Epithelial cell of proximal tubule (primary cell): ENCODE measurements around the gene KCTD7. TPM values are rescaled to one million over a fixed set of nuclear protein-coding genes. Genes with fewer than 3 reads are reported as not detected.
"Not testable (repeated sequence)": the region's sequence is repeated elsewhere in the genome, so short reads cannot be mapped to it uniquely, and the experiment has no call there.

Experiments
- DNase-seq: peaks from one replicate; pipeline ENCODE4 v3.0.0-alpha.2; 2011; ENCODE audit warnings: low read depth
- H3K4me3 ChIP-seq: 2 replicates; pipeline ENCODE4 v1.5.1; 2011; ENCODE audit warnings: low read depth, mild to moderate bottlenecking, low read length
- total RNA-seq: library from RNA; depleted of rRNA; stranded (reverse); fragments of >200 nt; gene quantifications from 2 replicates; pipeline ENCODE4 v1.2.3, GENCODE V29; 2015
- TF ChIP-seq, protein P1 (sequence below): conservative IDR thresholded peaks from 2 replicates; pipeline ENCODE4 v1.5.1; 2012; ENCODE audit warnings: low read depth, mild to moderate bottlenecking, low read length

KCTD7 gene
- total RNA-seq, 1 donor from 2014 or later = 8.3 TPM

DNA sequence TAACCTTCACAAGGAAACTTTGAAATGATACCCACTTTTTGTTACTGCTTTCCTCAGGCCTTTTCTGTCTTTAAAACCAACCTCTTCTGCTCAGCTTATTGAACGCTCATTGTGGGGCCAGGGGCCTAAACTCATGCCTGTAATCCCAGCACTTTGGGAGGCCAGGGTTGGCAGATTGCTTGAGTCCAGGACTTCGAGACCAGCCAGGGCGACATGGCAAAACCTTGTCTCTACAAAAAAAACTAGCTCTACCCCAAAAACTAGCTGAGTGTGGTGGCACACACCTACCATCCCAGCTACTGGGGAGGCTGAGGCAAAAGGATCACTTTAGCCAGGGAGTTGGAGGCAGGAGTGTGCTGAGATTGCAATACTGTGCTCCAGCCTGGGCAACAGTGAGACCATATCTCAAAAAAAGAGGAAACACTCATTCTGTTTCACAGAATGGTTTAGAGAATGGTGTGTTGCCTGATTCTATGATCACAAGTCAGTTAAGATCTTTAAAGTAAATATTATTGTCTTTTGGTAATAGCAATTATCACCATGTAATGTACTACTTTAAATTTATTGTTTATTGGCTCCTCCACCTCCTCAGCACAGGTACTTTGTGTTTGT lies 51.1 kb downstream of the KCTD7 start:
- TF ChIP-seq, protein P1, sequence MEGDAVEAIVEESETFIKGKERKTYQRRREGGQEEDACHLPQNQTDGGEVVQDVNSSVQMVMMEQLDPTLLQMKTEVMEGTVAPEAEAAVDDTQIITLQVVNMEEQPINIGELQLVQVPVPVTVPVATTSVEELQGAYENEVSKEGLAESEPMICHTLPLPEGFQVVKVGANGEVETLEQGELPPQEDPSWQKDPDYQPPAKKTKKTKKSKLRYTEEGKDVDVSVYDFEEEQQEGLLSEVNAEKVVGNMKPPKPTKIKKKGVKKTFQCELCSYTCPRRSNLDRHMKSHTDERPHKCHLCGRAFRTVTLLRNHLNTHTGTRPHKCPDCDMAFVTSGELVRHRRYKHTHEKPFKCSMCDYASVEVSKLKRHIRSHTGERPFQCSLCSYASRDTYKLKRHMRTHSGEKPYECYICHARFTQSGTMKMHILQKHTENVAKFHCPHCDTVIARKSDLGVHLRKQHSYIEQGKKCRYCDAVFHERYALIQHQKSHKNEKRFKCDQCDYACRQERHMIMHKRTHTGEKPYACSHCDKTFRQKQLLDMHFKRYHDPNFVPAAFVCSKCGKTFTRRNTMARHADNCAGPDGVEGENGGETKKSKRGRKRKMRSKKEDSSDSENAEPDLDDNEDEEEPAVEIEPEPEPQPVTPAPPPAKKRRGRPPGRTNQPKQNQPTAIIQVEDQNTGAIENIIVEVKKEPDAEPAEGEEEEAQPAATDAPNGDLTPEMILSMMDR = no peak
- no peak for DNase-seq
- H3K4me3 ChIP-seq = no peak overlapping the region

- peak overlapping the region; percentile 92 for H3K4me3 ChIP-seq
- TF ChIP-seq, protein P1 = no peak
- DNase-seq = peak; percentile 37
Observed at GRCh38 chr7:66681491-66682349, 53.0 kb downstream of the KCTD7 start.

GRCh38 chr7:66682350-66683093 lies 53.8 kb downstream of the KCTD7 start:
- DNase-seq = no peak
- TF ChIP-seq, protein P1 = no peak
- H3K4me3 ChIP-seq = peak overlapping the region; percentile 92

GRCh38 chr7:66683094-66683769 lies 54.6 kb downstream of the KCTD7 start:
- DNase-seq = not testable (repeated sequence)
- H3K4me3 ChIP-seq = peak overlapping the region; percentile 92

DNA sequence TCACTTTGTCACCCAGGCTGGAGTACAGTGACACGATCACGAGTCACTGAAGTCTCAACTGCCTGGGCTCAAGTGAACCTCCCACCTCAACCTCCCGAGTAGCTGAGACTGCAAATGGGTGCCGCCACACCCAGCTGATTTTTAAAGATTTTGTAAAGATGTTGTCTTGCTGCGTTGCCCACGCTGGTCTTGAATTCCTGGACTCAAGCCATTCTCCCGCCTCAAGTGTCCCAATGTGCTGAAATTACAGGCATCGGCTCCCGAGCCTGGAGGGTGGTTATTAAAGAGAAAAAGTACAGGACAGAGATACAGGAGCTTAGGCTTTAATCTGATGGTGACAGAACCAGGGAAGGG lies 55.1 kb downstream of the KCTD7 start:
- no peak overlapping the region for H3K4me3 ChIP-seq
- TF ChIP-seq, protein P1 = no peak
- no peak for DNase-seq

DNA sequence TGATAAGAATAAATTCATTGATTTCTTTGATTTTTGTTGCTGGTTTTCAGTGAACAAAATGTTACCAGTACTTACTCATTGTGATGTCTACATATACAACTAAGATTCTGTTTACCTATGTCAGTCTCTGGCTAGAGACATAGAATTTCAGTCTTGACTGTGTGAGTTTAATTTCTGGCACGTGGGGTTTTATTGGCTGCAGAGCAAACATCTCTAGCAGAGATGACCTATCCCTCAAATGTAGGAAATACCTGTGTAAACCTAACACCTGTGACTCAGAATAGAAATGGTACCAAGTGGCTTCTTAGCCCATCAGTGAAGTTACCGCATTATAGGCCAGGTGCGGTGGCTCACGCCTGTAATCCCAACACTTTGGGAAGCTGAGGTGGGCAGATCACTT lies 57.0 kb downstream of the KCTD7 start:
- not testable (repeated sequence) for H3K4me3 ChIP-seq, DNase-seq

DNA sequence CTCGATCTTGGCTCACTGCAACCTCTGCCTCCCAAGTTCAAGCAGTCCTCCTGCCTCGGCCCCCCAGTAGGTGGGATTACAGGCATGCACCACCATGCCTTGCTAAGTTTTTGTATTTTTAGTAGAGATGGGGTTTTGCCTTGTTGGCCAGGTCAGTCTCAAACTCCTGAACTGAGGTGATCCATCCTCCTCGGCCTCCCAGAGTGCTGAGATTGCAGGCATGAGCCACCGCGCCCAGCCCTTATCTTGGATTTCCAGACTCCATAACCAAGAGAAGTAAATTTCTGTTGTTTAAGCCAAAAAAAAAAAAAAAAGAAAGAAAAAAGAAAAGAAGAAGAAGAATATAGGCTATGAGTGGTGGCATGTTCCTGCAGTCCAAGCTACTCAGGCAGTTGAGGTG lies 58.5 kb downstream of the KCTD7 start:
- H3K4me3 ChIP-seq = no peak overlapping the region
- TF ChIP-seq, protein P1 = no peak
- DNase-seq = no peak

GRCh38 chr7:66687672-66688071 lies 59.0 kb downstream of the KCTD7 start:
- not testable (repeated sequence) for H3K4me3 ChIP-seq, DNase-seq
